ENCODE measurements around the gene ZNF664. TPM values are rescaled to one million over a fixed set of nuclear protein-coding genes. Genes with fewer than 3 reads are reported as not detected.

Gene ZNF664
- total RNA-seq, 1 experiment from 2014 or later: 21.0 TPM

DNA sequence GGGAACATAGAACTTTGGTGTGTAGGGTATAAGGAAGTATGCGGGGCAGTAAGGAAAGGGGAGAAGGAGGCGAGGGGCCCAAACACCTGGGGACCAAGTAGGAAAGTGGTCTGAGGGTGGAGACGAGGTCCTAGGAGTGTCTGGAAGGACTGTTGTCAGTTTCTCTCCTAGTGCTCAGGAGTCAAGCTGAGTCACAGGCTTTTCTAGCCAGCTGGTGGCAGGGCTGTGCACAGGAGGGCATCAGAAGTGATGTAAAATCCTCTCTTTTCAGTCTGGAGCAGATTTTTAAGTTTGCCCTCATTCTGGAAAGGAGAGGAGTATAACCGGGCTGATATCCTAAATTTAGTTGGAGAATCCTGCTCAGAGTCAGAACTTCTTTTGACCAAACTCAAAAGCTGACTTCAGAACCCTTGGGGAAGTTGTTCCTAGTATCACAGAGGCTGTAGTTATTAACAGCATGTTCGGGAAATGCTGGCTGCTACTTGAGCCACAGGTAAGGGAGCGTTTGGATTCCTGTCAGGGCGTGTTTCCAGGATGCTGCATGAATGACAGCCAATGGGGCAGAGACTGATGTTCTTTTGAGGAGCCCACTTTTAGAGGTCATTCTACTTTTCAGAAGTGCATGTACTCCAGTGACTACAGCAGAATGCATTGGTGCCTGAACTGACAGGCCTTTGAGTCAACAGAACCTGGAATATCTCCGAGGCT lies 19.3 kb downstream of the ZNF664 start:
- H3K79me2 ChIP-seq (ENCODE audit: low read length): no peaks in the 10 kb centered on the region
- H3K9ac ChIP-seq (ENCODE audit: low read length): no peak overlapping the region
- H2AFZ ChIP-seq (ENCODE audit: low read length): no peak overlapping the region
- H3K27me3 ChIP-seq (ENCODE audit: low read length): no peaks in the 10 kb centered on the region
- no peak for DNase-seq
- H3K27ac ChIP-seq (ENCODE audit: low read length): no peak overlapping the region
- no peaks in the 10 kb centered on the region for H3K9me2 ChIP-seq (replicated peaks; ENCODE audit: insufficient read depth, low read length)
- H3K36me3 ChIP-seq (ENCODE audit: insufficient read depth, low read length): no peaks in the 10 kb centered on the region
- H3K9me3 ChIP-seq (ENCODE audit: low read length): no peaks in the 10 kb centered on the region
- peaks cover 88% of the 10 kb centered on the region for H4K20me1 ChIP-seq (ENCODE audit: insufficient read depth, low read depth, low read length)
- H3K4me3 ChIP-seq (ENCODE audit: low read length): no peak overlapping the region
- no peak overlapping the region for H3K4me2 ChIP-seq (ENCODE audit: low read depth, low read length, poor library complexity, severe bottlenecking)
- peaks cover 23% of the 10 kb centered on the region for H3K4me1 ChIP-seq (ENCODE audit: low read length)

DNA sequence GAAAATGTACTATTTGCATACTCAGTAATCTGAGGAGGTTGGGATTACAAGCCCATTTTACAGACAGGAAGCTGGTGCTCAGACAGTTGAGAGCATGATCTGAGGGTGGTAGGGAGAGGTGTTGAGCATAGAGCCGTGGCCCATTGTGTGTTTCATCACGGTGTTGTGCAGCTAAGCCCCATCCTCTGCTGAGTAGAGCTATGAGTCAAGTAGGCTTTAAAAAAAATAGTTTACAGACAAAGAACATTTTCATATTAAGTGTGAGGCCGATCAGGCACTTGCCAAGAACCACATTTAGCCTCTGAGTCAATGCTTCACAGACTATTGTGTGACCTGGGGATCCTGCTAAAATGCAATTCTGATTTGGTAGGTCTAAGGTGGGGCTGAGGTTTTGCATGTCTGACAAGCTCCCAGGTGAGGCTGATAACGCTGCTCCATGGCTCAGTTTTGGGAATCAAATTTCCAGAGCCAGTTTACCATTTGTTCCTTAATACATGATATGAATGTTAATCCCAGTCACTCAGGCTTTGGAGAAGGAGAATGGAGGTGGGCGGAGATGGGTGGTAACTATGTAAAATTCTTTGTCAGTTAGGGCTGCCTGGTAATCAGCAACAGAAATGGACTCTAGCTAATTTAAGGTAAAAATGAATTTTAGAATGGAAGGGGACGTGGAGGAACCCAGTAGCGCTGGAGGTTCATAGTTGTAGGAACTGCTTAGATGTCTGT lies 22.2 kb downstream of the ZNF664 start:
- H3K27ac ChIP-seq (ENCODE audit: low read length): no peak overlapping the region
- no peak overlapping the region for H3K4me3 ChIP-seq (ENCODE audit: low read length)
- H2AFZ ChIP-seq (ENCODE audit: low read length): no peak overlapping the region
- peaks cover 17% of the 10 kb centered on the region for H3K4me1 ChIP-seq (ENCODE audit: low read length)
- H3K9ac ChIP-seq (ENCODE audit: low read length): no peak overlapping the region
- H3K4me2 ChIP-seq (ENCODE audit: low read depth, low read length, poor library complexity, severe bottlenecking): peak overlapping the region; percentile 6
- no peaks in the 10 kb centered on the region for H3K9me3 ChIP-seq (ENCODE audit: low read length)
- peaks cover 84% of the 10 kb centered on the region for H4K20me1 ChIP-seq (ENCODE audit: insufficient read depth, low read depth, low read length)
- H3K36me3 ChIP-seq (ENCODE audit: insufficient read depth, low read length): no peaks in the 10 kb centered on the region
- DNase-seq: no peak
- no peaks in the 10 kb centered on the region for H3K79me2 ChIP-seq (ENCODE audit: low read length)
- H3K27me3 ChIP-seq (ENCODE audit: low read length): no peaks in the 10 kb centered on the region
- no peaks in the 10 kb centered on the region for H3K9me2 ChIP-seq (replicated peaks; ENCODE audit: insufficient read depth, low read length)

DNA sequence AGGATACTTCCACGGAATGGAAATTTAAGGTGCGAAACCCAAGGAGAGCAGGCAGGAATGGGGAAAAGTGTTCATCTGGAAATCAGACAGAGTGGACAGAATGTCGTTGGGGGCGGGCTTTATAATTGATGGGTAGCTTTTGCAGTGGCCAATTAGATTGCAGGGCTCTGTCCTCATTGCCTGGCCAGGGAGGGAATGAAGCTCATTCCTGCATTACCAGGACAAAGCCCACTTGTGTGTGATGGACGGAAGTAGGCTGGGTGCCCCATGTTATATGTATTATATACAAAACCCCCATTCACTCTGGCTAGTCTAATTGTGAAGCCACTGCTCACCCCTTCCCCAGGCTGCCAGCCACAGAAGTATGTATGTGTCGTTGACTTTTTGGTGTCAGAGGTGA lies 23.6 kb downstream of the ZNF664 start:
- no peaks in the 10 kb centered on the region for H3K27me3 ChIP-seq (ENCODE audit: low read length)
- H4K20me1 ChIP-seq (ENCODE audit: insufficient read depth, low read depth, low read length): peaks cover 86% of the 10 kb centered on the region
- no peak overlapping the region for H3K4me2 ChIP-seq (ENCODE audit: low read depth, low read length, poor library complexity, severe bottlenecking)
- H3K9me2 ChIP-seq (replicated peaks; ENCODE audit: insufficient read depth, low read length): no peaks in the 10 kb centered on the region
- no peak overlapping the region for H2AFZ ChIP-seq (ENCODE audit: low read length)
- no peak overlapping the region for H3K9ac ChIP-seq (ENCODE audit: low read length)
- H3K4me3 ChIP-seq (ENCODE audit: low read length): no peak overlapping the region
- H3K27ac ChIP-seq (ENCODE audit: low read length): no peak overlapping the region
- H3K36me3 ChIP-seq (ENCODE audit: insufficient read depth, low read length): no peaks in the 10 kb centered on the region
- peaks cover 17% of the 10 kb centered on the region for H3K4me1 ChIP-seq (ENCODE audit: low read length)
- H3K9me3 ChIP-seq (ENCODE audit: low read length): no peaks in the 10 kb centered on the region
- H3K79me2 ChIP-seq (ENCODE audit: low read length): no peaks in the 10 kb centered on the region
- DNase-seq: no peak

DNA sequence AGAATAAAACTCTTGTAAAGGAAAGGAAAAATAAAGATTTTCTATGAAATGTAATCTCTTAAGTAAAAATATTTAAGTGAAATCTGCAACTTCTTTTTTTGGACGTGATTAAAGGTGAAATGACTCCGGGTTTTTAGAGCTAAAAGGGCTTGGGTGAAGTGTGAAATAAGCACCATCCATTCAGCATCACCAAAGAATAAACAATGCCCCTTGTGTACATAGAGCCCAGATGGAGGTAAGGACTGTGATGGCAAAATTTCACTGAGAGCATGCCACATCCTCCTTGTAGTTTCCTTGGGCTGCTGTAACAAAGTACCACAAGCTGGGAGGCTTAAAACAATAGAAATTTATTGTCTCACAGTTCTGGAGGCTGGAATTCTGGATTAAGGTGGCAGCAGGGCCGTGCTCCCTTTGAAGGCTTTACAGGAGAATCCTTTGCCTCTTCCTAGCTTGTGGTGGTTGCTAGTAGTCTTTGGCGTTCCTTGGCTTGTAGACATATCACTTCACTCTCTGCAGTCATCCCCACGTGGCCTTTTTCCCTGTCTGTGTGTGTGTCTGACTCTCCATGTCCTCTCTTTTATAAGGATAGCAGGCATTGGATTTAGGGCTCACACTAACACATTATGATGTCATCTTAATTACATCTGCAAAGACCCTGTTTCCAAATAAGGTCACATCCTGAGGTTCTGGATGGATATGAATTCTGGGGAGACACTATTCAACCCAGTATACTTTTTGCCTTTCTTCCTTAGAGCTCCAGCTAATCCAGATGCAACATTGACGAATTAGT lies 24.2 kb downstream of the ZNF664 start:
- H3K4me1 ChIP-seq (ENCODE audit: low read length): peaks cover 17% of the 10 kb centered on the region
- no peaks in the 10 kb centered on the region for H3K79me2 ChIP-seq (ENCODE audit: low read length)
- H3K27me3 ChIP-seq (ENCODE audit: low read length): no peaks in the 10 kb centered on the region
- no peaks in the 10 kb centered on the region for H3K9me2 ChIP-seq (replicated peaks; ENCODE audit: insufficient read depth, low read length)
- no peak overlapping the region for H3K27ac ChIP-seq (ENCODE audit: low read length)
- peaks cover 86% of the 10 kb centered on the region for H4K20me1 ChIP-seq (ENCODE audit: insufficient read depth, low read depth, low read length)
- no peak for DNase-seq
- no peak overlapping the region for H3K4me2 ChIP-seq (ENCODE audit: low read depth, low read length, poor library complexity, severe bottlenecking)
- H2AFZ ChIP-seq (ENCODE audit: low read length): no peak overlapping the region
- no peak overlapping the region for H3K4me3 ChIP-seq (ENCODE audit: low read length)
- no peak overlapping the region for H3K9ac ChIP-seq (ENCODE audit: low read length)
- H3K9me3 ChIP-seq (ENCODE audit: low read length): no peaks in the 10 kb centered on the region
- no peaks in the 10 kb centered on the region for H3K36me3 ChIP-seq (ENCODE audit: insufficient read depth, low read length)

DNA sequence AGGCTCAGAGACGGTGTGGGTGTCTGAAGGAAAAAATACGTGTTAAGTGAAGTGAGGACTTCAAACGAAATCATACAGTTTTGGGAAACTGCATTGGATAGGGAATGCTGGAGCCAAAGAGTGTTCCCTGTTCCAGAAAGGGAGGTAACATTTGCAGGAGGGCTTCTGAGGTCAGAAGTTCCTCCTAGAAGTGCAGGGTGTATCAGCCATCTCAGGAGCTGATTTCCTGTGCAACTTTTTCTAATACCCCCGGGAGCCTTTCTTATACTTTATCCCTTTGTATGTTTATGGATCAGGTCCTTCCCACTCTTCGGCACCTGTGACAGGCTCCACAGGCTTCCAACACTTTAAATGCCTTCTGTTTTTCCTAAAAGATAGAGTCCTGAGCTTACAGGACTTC lies 24.9 kb downstream of the ZNF664 start:
- H3K4me2 ChIP-seq (ENCODE audit: low read depth, low read length, poor library complexity, severe bottlenecking): no peak overlapping the region
- H3K27me3 ChIP-seq (ENCODE audit: low read length): no peaks in the 10 kb centered on the region
- H3K9me2 ChIP-seq (replicated peaks; ENCODE audit: insufficient read depth, low read length): no peaks in the 10 kb centered on the region
- peaks cover 17% of the 10 kb centered on the region for H3K4me1 ChIP-seq (ENCODE audit: low read length)
- no peak overlapping the region for H3K4me3 ChIP-seq (ENCODE audit: low read length)
- H2AFZ ChIP-seq (ENCODE audit: low read length): no peak overlapping the region
- H3K9ac ChIP-seq (ENCODE audit: low read length): no peak overlapping the region
- H3K36me3 ChIP-seq (ENCODE audit: insufficient read depth, low read length): no peaks in the 10 kb centered on the region
- no peaks in the 10 kb centered on the region for H3K9me3 ChIP-seq (ENCODE audit: low read length)
- peaks cover 86% of the 10 kb centered on the region for H4K20me1 ChIP-seq (ENCODE audit: insufficient read depth, low read depth, low read length)
- H3K79me2 ChIP-seq (ENCODE audit: low read length): no peaks in the 10 kb centered on the region
- H3K27ac ChIP-seq (ENCODE audit: low read length): no peak overlapping the region
- DNase-seq: no peak

DNA sequence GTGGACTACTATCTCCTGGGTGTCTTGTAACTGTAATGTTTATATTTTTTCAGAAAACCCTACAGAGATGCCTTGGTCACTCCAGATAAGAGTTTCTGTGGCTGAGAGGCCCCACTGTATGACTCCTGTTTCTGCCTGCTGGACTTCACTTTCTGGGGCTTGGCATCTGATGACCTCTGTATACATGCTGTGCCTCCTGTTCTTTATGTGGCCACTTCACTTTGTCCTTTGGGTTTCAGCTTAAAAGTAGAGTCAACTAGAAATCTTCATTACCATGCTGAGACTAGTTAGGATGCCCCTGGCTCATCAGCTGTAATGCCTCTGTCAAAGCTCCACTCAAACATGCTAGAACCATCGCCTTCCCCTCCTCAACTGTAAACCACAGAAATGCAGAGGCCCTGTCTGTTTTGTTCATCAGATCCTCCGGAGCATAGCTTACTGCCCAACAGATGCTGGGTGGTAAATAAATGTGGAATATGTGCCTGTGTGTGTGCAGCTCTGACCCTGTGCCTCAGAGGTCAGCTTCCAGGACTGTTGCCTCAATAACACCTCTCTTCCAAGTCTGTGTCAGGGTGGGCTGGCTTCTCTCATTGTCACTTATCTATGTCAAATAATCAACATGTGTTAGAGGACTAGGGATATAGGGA lies 25.5 kb downstream of the ZNF664 start:
- Histone ChIP-seq H3K36me3 (ENCODE audit: insufficient read depth, low read length) (no peaks in the 10 kb centered on the region), H4K20me1 (ENCODE audit: insufficient read depth, low read depth, low read length) (peaks cover 82% of the 10 kb centered on the region), H3K4me2 (ENCODE audit: low read depth, low read length, poor library complexity, severe bottlenecking) (no peak overlapping the region), H3K79me2 (ENCODE audit: low read length) (no peaks in the 10 kb centered on the region), H3K9me3 (ENCODE audit: low read length) (no peaks in the 10 kb centered on the region), H2AFZ (ENCODE audit: low read length) (no peak overlapping the region), H3K4me1 (ENCODE audit: low read length) (peaks cover 17% of the 10 kb centered on the region), H3K27me3 (ENCODE audit: low read length) (no peaks in the 10 kb centered on the region), H3K4me3 (ENCODE audit: low read length) (no peak overlapping the region), H3K9me2 (replicated peaks; ENCODE audit: insufficient read depth, low read length) (no peaks in the 10 kb centered on the region), H3K9ac (ENCODE audit: low read length) (no peak overlapping the region), H3K27ac (ENCODE audit: low read length) (no peak overlapping the region)
- DNase-seq: no peak

DNA sequence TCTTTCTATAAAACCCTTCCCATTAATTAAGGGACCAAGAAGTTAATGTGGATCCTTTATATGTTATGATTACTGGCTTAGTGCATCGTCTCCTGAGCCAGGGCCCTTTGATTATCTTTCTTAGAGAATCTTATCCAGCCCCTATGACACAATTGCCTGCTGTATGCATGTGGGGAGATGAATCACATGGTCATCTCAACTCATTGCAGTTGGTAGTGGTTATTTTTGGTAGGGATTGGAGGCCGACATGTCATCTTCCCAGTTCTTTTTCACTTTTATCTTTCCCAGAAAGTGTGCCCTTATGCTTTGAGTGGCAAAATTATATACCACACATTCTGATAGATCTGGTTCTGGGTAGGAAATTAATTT lies 26.0 kb downstream of the ZNF664 start:
- H3K9me3 ChIP-seq (ENCODE audit: low read length): no peaks in the 10 kb centered on the region
- H3K9me2 ChIP-seq (replicated peaks; ENCODE audit: insufficient read depth, low read length): no peaks in the 10 kb centered on the region
- DNase-seq: no peak
- no peaks in the 10 kb centered on the region for H3K36me3 ChIP-seq (ENCODE audit: insufficient read depth, low read length)
- H3K9ac ChIP-seq (ENCODE audit: low read length): no peak overlapping the region
- H3K4me3 ChIP-seq (ENCODE audit: low read length): no peak overlapping the region
- no peak overlapping the region for H2AFZ ChIP-seq (ENCODE audit: low read length)
- peaks cover 13% of the 10 kb centered on the region for H3K4me1 ChIP-seq (ENCODE audit: low read length)
- no peak overlapping the region for H3K27ac ChIP-seq (ENCODE audit: low read length)
- H4K20me1 ChIP-seq (ENCODE audit: insufficient read depth, low read depth, low read length): peaks cover 81% of the 10 kb centered on the region
- no peaks in the 10 kb centered on the region for H3K27me3 ChIP-seq (ENCODE audit: low read length)
- no peak overlapping the region for H3K4me2 ChIP-seq (ENCODE audit: low read depth, low read length, poor library complexity, severe bottlenecking)
- H3K79me2 ChIP-seq (ENCODE audit: low read length): no peaks in the 10 kb centered on the region

DNA sequence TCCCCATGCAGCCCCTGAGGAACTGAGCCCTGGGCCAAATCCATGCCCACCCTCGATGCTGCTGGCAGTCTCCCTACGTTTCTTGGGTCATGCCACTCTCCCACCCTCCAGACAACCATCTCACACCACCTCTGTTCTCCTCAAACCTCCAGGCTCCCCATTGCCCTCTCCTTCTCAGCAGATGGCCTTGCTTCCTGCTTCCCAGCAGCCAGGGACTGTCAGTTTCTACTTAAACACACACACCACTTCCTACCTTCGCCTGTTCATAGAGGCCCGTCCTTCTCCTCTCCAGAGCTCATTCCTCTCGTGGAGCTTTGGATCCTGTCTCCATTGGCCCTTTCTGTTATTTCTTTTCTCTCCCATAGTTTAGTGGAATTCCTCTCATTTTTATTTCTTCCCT lies 27.1 kb downstream of the ZNF664 start:
- Histone ChIP-seq H2AFZ (ENCODE audit: low read length) (no peak overlapping the region), H3K27me3 (ENCODE audit: low read length) (no peaks in the 10 kb centered on the region), H3K79me2 (ENCODE audit: low read length) (no peaks in the 10 kb centered on the region), H3K4me1 (ENCODE audit: low read length) (peaks cover 1% of the 10 kb centered on the region; the same call in 1 of the 2 replicates), H3K4me3 (ENCODE audit: low read length) (no peak overlapping the region), H3K27ac (ENCODE audit: low read length) (no peak overlapping the region), H3K9me2 (replicated peaks; ENCODE audit: insufficient read depth, low read length) (no peaks in the 10 kb centered on the region), H3K9ac (ENCODE audit: low read length) (no peak overlapping the region), H4K20me1 (ENCODE audit: insufficient read depth, low read depth, low read length) (peaks cover 75% of the 10 kb centered on the region), H3K9me3 (ENCODE audit: low read length) (no peaks in the 10 kb centered on the region), H3K36me3 (ENCODE audit: insufficient read depth, low read length) (no peaks in the 10 kb centered on the region), H3K4me2 (ENCODE audit: low read depth, low read length, poor library complexity, severe bottlenecking) (no peak overlapping the region)
- no peak for DNase-seq

All from Karpas-422 (cell line).